Raji (cell line): ENCODE data around the gene TAGAP.
A peak's percentile ranks its signal among the peaks of the same experiment; 100 is the strongest.

Experiments used
- POLR2A ChIP-seq: IDR thresholded peaks from 2 replicates; pipeline ENCODE4 v1.6.1; 2011; ENCODE audit warnings: low read depth, low read length, control low read depth; ENCODE audit not compliant: insufficient read depth

Gene TAGAP

GRCh38 chr6:159077123-159077522 is 32.3 kb upstream of the TAGAP start:
- TF ChIP-seq POLR2A, result no peak

DNA sequence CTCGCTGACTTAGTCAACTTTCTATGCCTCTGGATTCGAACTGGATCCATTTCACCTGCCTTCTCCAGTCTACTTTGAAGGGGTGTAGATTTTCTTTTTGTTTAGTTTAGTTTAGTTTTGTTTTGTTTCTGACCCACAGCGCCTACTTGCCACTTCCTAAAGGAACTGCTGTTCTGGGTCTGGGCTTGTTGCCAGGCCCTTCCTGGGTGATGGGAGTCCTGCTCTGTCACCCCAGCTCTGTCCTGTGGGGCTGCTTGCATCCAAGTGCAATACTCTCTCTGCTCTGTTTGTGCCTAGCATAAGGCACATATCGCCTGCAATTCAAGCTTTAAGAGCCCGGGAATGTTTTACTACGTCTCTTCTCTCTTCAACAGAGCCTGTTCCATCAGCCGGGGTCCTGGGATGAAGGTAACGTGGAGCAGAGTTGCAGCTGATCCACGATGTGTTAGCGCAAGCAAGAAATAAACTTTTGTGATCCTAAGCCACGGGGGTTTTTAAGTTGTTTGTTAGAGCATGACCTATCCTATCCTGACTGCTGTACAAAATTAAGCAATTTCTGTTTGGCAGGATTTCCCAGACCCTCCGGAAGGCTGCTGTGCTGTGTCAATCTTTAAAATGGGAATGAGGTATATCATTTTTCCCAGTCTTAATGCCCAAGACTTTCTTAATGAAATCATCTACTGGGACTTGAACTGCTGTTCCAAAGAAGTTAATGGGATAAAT is 30.9 kb upstream of the TAGAP start:
- TF ChIP-seq POLR2A, result no peak

DNA sequence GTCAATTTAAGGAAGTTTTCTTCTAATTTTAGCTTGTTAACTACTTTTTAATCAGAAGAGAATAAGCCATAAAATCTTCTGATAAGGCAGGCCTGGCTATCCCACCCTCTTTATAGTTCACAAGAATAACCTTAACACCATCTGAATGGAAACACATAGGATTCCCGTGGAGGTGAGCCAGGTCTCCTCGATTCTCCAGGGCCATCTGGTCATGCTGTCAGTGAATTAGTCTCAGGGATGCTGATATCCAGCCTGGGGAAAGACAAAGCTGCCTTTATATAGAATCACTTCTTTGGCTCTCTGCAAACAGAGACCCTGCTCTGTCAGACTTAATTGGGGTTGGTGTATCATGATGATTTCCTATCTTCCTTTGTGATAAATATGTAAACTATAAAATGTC is 30.1 kb upstream of the TAGAP start:
- TF ChIP-seq POLR2A, result no peak

DNA sequence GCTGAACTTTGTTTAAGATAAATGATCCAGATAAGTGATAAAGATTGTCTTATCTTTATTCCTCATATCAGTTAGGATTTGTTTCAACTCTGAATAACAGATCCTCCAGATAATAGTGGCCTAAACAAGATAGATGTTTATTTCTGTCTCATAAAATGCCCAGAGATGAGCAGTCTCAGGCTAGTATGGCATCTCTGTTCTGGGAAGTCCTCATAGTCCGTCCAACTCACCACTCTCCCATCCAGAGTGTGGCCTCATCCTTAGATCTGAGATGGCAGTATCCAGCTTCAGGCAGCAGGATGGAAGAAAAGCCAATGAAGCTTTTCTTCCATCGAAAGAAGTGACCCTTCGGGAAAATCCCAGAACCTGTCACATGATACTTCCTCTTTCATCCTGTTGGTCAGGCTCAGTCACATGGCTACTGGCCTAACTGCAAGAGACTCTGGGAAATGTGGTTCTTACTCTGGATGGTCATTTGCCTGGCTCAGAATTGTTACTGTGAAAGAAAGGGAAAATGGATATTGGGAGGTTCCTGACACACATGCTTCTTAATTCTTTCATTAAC is 29.4 kb upstream of the TAGAP start:
- TF ChIP-seq POLR2A, result peak; percentile 42; the same call in 1 of the 2 replicates

DNA sequence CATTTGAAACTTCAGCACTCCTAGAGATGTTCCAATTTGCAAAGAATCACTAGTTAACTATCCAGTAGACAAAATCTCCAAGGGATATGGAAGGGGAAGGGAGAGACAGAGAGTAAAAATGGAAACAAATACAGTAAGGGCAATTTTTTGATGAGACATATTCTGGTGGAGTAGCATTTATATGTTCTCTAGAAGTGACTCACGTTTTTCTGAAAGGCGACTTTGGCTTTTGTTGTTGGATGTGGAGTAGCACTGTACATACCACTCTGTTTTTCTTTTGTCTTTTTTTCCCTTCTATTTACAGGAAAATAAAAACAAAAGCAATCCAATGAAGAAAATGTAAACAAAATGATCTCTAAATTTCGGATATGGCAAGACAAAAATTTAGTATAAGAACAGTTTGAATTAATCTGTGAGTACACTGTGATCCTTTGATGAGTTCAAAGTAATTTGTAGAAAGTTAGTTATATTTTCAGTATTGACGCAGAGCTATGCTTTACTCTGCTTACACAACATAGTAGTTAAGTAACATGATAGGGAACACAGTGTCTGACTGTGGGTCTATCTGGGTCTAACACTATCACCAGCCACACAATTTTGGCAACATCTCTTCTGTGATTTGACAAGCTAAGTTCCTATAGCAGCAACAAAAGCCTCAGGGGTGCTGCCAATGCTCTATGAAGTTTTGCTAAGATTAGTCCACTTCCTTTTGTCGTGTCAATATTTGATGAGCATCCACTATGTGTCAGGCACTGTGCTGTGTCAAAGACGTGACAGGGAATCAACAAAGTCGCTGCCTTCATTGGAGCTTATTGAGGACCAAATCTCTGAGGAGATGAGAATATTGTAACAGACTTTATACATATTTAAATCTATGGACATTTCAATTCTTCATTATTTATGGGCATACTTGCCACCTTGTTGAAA is 27.3 kb upstream of the TAGAP start:
- TF ChIP-seq POLR2A, result no peak

GRCh38 chr6:159068904-159069578 is 24.2 kb upstream of the TAGAP start:
- no peak for TF ChIP-seq POLR2A

- no peak for TF ChIP-seq POLR2A
These were observed 22.5 kb upstream of the TAGAP start for GRCh38 chr6:159067334-159067733.

DNA sequence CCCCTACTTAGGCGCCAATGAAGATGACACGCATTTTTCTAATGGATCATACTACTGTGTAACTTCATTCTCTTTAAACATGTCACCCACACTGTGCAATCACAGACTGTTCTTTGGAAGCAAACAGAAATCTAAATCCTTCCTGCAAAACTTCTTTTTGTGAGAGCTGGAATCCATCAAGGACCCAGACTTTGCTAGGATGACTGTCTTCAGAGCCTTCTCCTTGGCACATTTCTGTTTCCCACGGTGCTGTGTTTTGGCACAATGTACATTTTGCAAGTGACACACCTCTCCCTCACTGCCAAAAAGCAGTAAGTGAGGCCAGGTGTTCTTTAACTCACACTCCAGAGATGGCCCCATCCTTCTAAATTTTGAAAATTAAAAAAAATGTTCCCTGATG is 21.7 kb upstream of the TAGAP start:
- no peak for TF ChIP-seq POLR2A

- no peak for TF ChIP-seq POLR2A
These were observed 21.1 kb upstream of the TAGAP start for GRCh38 chr6:159065759-159066329.

- TF ChIP-seq POLR2A, result no peak
These were observed 20.3 kb upstream of the TAGAP start for GRCh38 chr6:159065091-159065490.

DNA sequence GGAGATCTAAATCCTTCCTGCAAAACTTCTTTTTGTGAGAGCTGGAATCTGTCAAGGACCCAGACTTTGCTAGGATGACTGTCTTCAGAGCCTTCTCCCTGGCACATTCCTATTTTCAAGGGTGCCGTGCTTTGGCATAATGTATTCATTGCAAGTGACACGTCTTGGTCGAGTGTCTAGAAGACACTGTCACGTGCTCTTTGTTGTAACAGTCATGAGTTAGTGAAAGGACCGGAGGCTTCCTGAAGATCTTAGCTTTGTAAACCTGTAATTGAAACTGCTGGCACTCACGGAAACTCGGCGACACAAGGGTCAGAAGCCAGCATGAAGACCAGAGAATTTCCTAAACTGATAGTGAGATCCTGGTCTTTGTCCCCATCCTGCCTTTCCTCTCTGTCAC is 19.7 kb upstream of the TAGAP start:
- no peak for TF ChIP-seq POLR2A

- no peak for TF ChIP-seq POLR2A
These were observed 18.8 kb upstream of the TAGAP start for GRCh38 chr6:159063549-159063948.

DNA sequence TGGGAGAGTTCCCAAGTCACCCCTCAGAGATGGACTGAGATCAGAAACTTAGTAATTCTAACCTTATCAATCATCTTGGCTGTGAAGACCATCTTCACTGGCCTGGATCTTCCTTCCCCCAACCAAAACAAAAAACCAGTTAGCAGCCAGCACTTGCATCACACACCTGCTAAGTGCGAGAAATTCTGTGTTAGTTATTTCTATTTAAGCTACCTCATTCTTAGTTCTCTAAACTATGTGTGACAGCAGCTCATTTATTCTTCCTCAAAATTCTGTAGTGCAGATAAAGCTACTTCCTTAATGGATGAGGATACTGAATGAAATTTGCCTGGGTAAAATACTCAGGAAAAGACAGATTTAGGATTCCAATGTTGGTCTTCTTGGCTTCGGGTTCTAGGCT is 18.2 kb upstream of the TAGAP start:
- no peak for TF ChIP-seq POLR2A

- no peak for TF ChIP-seq POLR2A
These were observed 17.8 kb upstream of the TAGAP start for GRCh38 chr6:159062564-159062945.

DNA sequence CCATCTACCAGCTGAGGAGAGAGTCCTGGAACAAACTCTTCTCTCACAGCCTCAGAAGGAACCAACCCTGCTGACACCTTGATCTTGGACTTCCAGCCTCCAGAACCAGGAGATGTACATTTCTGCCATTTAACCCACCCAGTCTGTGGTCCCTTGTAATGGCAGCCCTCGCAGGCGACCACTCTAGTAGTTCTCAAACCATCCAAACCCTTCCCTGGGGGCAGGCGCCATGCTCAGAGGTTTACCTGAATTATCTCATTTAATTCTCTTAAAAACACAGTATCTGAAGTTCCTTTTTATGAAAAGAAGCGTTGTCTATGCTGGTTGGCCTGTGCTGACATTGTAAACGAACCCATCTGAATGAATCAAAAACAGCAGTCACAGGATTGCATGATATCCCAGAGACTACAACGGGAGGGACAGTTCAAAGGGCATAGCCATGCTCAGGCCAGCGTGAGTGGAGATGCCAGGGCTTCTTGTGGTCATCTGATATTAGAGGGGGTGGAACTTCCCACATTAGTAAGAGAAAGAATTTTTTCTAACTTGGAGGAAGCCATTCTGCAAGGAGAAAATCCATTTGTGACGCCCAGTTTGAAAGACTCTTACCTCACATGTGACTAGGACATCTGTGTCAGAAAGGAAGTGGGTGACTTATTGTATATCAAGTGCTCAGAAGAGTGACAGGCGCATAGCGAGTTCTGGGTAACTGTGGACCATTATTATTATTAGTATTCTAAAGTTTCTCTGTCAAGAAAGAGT is 17.2 kb upstream of the TAGAP start:
- TF ChIP-seq POLR2A, result no peak

DNA sequence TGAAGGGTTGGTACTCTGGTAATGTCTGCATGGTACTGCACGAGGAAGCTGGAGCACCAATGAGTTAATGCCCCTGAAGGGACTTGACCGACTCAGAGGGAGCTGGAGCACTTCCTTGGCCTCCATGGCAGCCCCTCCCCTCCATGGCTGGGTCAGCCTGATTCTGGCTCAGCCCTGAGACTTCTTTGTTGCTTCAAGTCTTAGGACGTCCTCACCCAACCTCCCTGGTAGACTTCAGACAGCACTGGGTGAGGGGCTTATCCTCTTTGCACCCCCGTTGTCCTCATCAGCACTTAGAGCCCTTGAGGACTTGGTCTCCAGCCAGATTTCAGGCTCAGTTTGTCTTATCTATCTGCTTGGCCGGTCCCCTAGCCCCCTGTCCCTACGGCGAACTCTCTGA is 16.4 kb upstream of the TAGAP start:
- TF ChIP-seq POLR2A, result no peak
